Measurements from ENCODE around the gene ZNF319.

Gene ZNF319

DNA sequence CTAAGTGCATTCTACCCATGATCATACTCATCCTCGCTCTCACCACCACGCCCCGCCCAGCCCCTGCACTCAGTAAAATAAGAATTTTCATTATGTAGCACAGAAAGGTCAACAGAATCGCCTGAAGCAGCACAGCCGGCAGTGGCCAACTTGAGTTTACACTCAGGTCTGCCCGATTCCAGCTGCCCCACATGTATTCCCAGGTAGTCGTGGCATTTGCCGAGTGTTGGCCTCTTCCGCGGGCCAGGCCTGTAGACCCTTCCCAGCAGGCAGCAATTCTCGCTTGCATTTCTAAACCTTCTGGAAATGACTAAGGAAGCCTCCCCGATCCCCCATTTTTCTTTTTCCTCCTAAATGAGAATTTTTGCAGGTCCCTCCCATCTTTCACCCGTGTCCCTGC, 30.2 kb downstream of the ZNF319 start:
- no peaks in the 10 kb centered on the region for H3K27me3 ChIP-seq
- no peak overlapping the region for H3K27ac ChIP-seq
- no peak overlapping the region for H3K9ac ChIP-seq
- peaks cover 6 to 23% (median 15%) of the 10 kb centered on the region in 10 experiments for H3K4me1 ChIP-seq
- H3K9me3 ChIP-seq (replicated peaks in 1 of 11), result no peaks in the 10 kb centered on the region
- H3K4me3 ChIP-seq, result no peak overlapping the region
- TF ChIP-seq Cebpa-rat (IDR thresholded peaks at IDR 0.05), result no peak
- H3K36me3 ChIP-seq, result no peaks in the 10 kb centered on the region
- H3K4me2 ChIP-seq, result no peak overlapping the region
- no peaks in the 10 kb centered on the region; a peak in 1 of 22 replicates for H4K20me1 ChIP-seq

DNA sequence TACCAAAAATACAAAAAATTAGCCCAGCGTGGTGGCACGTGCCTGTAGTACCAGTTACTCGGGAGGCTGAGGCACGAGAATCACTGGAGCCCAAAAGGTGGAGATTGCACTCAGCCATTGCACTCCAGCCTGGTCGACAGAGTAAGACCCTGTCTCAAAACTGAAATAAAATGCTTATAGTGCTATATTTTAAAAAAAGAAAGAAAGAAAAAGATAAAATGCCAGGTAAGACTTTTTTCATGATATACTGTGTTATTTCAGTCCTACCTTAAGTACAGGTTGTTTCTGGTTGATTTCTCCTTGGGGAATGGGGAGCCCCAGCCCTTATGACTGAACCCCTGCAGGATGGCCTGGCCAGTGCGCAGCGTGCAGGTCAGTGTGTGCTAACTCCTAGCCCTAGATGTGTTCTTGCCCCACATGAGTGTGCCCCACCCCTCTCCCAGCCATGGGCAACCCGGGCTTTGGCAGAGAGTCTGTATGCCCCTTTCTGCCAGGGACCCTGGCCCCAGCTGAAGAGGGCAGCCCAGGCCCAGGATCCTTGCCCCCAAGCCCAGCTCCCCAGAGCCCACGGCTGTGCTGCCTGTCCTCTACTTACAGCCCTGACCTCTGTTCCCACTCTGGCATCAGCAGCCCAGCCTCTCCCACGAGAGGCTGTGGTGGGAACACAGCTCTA, 30.9 kb downstream of the ZNF319 start:
- Histone ChIP-seq H3K27me3 (no peaks in the 10 kb centered on the region), H3K9me3 (replicated peaks in 1 of 11) (no peaks in the 10 kb centered on the region), H3K4me3 (no peak overlapping the region), H3K36me3 (no peaks in the 10 kb centered on the region), H3K4me1 (peaks cover 6 to 23% (median 15%) of the 10 kb centered on the region in 10 experiments), H3K9ac (no peak overlapping the region), H4K20me1 (no peaks in the 10 kb centered on the region; a peak in 1 of 22 replicates), H3K4me2 (no peak overlapping the region), H3K27ac (no peak overlapping the region)
- TF ChIP-seq Cebpa-rat (IDR thresholded peaks at IDR 0.05), result no peak

DNA sequence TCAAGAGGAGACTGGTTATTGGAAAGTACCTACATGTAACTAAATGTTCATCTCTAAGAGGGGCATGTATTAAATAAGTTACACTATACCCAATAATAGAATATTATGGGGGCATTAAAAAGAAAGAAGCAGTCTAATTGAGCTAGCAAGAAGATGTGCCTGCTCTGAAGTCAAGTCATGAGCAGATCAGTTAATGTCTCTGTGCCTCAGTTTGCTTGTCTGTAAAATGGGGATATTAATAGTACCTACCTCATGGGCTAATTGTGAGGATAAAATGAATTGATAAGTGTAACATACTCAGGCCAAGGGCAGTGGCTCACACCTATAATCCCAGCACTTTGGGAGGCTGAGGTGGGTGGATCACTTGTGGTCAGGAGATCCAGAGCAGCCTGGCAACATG, 32.6 kb downstream of the ZNF319 start:
- no peaks in the 10 kb centered on the region for H3K27me3 ChIP-seq
- no peak overlapping the region for H3K27ac ChIP-seq
- no peak overlapping the region for H3K4me3 ChIP-seq
- H4K20me1 ChIP-seq, result no peaks in the 10 kb centered on the region; a peak in 1 of 22 replicates
- H3K4me2 ChIP-seq, result no peak overlapping the region
- no peaks in the 10 kb centered on the region for H3K36me3 ChIP-seq
- TF ChIP-seq Cebpa-rat (IDR thresholded peaks at IDR 0.05), result no peak
- no peaks in the 10 kb centered on the region for H3K9me3 ChIP-seq (replicated peaks in 1 of 11)
- no peak overlapping the region for H3K9ac ChIP-seq
- peaks cover 6 to 23% (median 15%) of the 10 kb centered on the region in 10 experiments for H3K4me1 ChIP-seq

DNA sequence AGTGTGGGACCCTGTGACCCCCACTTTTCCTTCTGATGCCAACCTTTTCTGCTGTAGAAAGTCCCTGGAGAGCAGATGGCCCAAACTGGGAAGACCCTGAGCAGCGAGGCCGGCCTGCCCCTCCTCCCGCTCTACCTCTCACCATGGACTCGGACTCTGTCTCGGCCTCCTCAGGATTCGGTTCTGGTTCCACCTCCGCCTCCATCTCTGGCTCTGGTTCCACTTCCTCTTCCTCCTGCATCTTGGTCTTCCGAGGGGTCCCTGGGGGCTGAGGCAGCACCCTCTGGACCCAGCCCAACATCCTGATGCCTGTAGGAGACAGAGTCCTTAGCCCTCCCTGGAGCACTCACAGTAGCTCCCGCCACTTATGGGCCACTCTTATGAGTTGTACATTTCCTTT, 33.5 kb downstream of the ZNF319 start:
- Histone ChIP-seq H3K4me3 (no peak overlapping the region), H3K9me3 (replicated peaks in 1 of 11) (no peaks in the 10 kb centered on the region), H3K27ac (no peak overlapping the region), H3K36me3 (no peaks in the 10 kb centered on the region), H4K20me1 (no peaks in the 10 kb centered on the region; a peak in 1 of 22 replicates), H3K4me1 (peaks cover 6 to 16% (median 8%) of the 10 kb centered on the region in 10 experiments), H3K9ac (no peak overlapping the region), H3K4me2 (peak overlapping the region in 10 of 11 experiments; percentile 3 to 51 (median 30); a peak in 14 of 22 replicates), H3K27me3 (no peaks in the 10 kb centered on the region)
- TF ChIP-seq Cebpa-rat (IDR thresholded peaks at IDR 0.05), result no peak

DNA sequence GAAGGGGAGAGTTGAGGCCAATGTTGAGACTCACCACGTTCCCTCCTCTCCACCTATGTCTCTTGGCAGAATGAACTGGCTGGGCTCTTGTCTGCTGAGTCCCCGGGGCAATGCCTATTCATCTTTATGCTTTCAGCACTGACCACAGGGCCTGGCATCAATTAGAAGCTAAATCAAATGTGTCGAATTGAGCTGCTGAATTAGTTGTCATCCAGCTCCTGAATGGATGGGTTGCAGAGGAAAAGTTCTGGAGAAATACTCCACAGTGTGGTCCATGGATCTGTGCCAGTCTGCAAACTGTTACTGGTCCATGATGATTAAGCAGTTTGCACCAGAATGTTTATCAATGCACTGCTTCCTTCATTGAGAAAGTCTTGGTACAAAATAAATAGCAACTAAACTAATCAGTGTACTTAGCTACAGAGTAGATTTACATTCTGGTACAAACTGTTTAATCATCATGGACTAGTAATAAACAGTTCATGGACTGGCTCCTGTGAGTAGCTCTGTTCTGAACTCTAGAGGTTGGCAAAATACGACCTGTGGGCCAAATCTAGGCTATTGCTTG, 34.2 kb downstream of the ZNF319 start:
- no peaks in the 10 kb centered on the region; a peak in 1 of 22 replicates for H4K20me1 ChIP-seq
- H3K9me3 ChIP-seq (replicated peaks in 1 of 11), result no peaks in the 10 kb centered on the region
- TF ChIP-seq Cebpa-rat (IDR thresholded peaks at IDR 0.05), result no peak
- H3K9ac ChIP-seq, result no peak overlapping the region
- H3K36me3 ChIP-seq, result no peaks in the 10 kb centered on the region
- H3K4me3 ChIP-seq, result no peak overlapping the region
- no peaks in the 10 kb centered on the region for H3K27me3 ChIP-seq
- no peak overlapping the region for H3K27ac ChIP-seq
- peak overlapping the region in 1 of 11 experiments; percentile 51; a peak in 1 of 22 replicates for H3K4me2 ChIP-seq
- H3K4me1 ChIP-seq, result peaks cover 6 to 16% (median 7%) of the 10 kb centered on the region in 10 experiments

DNA sequence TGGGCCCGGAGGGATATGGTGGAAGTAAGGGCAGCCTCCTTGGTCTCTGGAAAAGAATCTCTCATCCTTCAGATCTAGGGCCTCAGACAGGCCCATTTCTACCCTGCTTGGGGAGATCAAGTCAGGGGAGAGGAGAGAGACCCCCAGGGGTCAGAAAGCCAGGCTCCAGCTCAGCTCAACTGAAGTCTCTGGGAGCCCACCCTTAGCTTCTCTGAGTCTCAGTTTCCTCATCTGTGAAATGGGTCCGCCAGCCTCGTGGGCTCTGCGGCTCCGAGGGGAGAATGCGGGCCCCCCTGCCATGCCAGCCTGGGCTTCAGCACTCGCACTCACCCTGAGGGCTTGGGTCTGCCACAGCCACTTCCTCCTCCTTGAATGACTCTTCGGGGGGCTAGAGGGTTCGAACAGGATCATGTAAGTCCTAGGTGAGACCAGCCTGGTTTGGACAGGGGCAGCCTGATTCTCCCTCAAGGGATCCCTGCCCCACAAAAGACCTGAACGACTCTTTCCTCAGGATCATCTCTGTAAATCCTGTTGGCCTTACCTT, 36.2 kb downstream of the ZNF319 start:
- Histone ChIP-seq H4K20me1 (no peaks in the 10 kb centered on the region; a peak in 1 of 22 replicates), H3K36me3 (no peaks in the 10 kb centered on the region), H3K9me3 (replicated peaks in 1 of 11) (no peaks in the 10 kb centered on the region), H3K4me2 (no peak overlapping the region), H3K9ac (no peak overlapping the region), H3K27ac (no peak overlapping the region), H3K4me3 (no peak overlapping the region), H3K4me1 (peaks cover 6 to 23% (median 11%) of the 10 kb centered on the region in 10 experiments), H3K27me3 (no peaks in the 10 kb centered on the region)
- TF ChIP-seq Cebpa-rat (IDR thresholded peaks at IDR 0.05), result no peak

DNA sequence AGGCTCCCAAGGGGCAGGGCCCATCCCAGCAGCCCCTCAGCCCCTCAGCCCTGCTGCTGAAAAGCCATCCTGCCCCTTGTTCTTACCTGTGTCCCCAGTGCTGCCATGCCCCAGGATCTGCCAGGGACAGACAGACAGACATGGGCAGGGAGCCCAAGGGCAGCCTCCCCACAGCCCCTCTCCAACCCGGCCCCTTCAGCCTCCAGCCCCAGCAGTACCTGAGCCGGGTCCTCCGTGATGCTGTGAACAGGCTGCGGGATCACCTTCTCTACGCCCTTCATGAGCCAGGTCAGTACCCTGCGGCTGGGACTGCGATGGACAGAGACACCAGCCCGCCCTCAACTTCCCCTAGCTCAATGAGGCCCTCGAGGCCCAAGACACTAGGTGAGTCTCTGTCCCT, 37.7 kb downstream of the ZNF319 start:
- Histone ChIP-seq H3K4me3 (no peak overlapping the region), H3K27ac (no peak overlapping the region), H3K27me3 (no peaks in the 10 kb centered on the region), H3K9me3 (replicated peaks in 1 of 11) (no peaks in the 10 kb centered on the region), H3K4me2 (no peak overlapping the region), H3K4me1 (peaks cover 6 to 23% (median 14%) of the 10 kb centered on the region in 10 experiments), H3K36me3 (no peaks in the 10 kb centered on the region), H3K9ac (no peak overlapping the region), H4K20me1 (no peaks in the 10 kb centered on the region; a peak in 1 of 22 replicates)
- no peak for TF ChIP-seq Cebpa-rat (IDR thresholded peaks at IDR 0.05)

DNA sequence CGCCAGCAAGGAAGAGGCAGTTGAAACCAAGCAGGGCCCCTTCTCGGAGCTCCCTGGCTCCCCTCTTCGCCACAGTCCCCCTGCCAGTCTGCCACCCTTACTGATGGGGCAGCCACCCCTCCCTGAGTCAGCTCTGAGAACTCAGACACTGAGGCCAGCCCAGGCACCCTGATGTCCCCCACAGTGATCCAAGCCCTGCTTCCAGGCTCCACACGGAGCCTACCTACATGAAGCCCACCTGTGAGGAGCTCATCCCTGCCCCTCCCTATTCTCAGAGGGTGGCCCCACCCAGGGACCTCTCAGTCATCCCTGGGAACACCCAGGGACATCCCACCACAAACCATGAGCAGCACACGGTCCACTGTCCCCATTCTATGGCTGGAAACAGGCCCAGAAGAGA, 38.4 kb downstream of the ZNF319 start:
- Histone ChIP-seq H3K4me3 (no peak overlapping the region), H3K4me1 (peaks cover 3 to 19% (median 10%) of the 10 kb centered on the region in 10 experiments), H4K20me1 (no peaks in the 10 kb centered on the region; a peak in 1 of 22 replicates), H3K4me2 (no peak overlapping the region), H3K36me3 (no peaks in the 10 kb centered on the region), H3K27me3 (no peaks in the 10 kb centered on the region), H3K9me3 (replicated peaks in 1 of 11) (no peaks in the 10 kb centered on the region), H3K27ac (no peak overlapping the region), H3K9ac (no peak overlapping the region)
- TF ChIP-seq Cebpa-rat (IDR thresholded peaks at IDR 0.05), result no peak

DNA sequence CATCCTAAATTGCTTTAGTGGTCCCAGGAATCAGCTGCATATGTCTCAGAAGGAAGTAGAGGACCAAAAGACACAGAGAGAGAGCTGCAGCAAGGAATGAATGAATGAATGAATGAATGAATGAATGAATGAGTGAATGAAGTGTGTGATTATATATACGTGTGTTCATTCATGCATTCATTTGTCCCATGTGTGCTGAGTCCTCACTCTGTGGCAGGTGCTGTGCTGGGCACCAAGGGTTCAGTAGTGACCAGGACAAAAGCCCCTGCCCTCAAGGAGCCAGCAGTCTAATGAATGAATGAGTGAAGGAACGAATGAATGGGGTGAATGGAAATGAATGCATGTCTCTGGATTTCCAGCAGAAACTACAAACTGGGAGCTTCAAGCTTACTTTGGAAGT, 38.9 kb downstream of the ZNF319 start:
- Histone ChIP-seq H3K27me3 (no peaks in the 10 kb centered on the region), H4K20me1 (no peaks in the 10 kb centered on the region; a peak in 1 of 22 replicates)

More for the DNA sequence above, 38.9 kb downstream of the ZNF319 start:
- no peak overlapping the region for H3K4me2 ChIP-seq
- no peak overlapping the region for H3K27ac ChIP-seq
- no peaks in the 10 kb centered on the region for H3K9me3 ChIP-seq (replicated peaks in 1 of 11)
- TF ChIP-seq Cebpa-rat (IDR thresholded peaks at IDR 0.05), result no peak
- H3K36me3 ChIP-seq, result no peaks in the 10 kb centered on the region
- H3K9ac ChIP-seq, result no peak overlapping the region
- H3K4me3 ChIP-seq, result no peak overlapping the region
- H3K4me1 ChIP-seq, result peaks cover 0 to 15% (median 7%) of the 10 kb centered on the region in 10 experiments; a peak in 12 of 20 replicates

Data from BLaER1 treated with 17β-estradiol and CSF1 and Interleukin-3, amounts not matched to agents 10 nM and 100 nM (cell line).